Naive thymus-derived CD8-positive, alpha-beta T cell (primary cell): Measurements from ENCODE around the gene WFS1. TPM values are rescaled to one million over a fixed set of nuclear protein-coding genes. Genes with fewer than 3 reads are reported as not detected.
A peak's percentile ranks its signal among the peaks of the same experiment; 100 is the strongest.

Experiments used
- ATAC-seq, 2 donors: fragments of 150-1000 bp; cut with Tn5 transposase in 1 of 2; sonication (Bioruptor Pico), chemical (Tn5 transposase) in 1 of 2; 1 replicate in 1 of 2; 2 replicates in 1 of 2; pipeline ENCODE4 v1.10.0; 2021; ENCODE audit warnings: mild to moderate bottlenecking in 2 of 2, moderate library complexity in 2 of 2
- POLR2A ChIA-PET: fragments of 350-600 bp; sonication (Branson Sonifier 250); formaldehyde crosslinking; loops from one replicate; lab custom pipeline; 2021; ENCODE audit warnings: antibody characterized with exemption; lab: Charles Lee
- DNase-seq, 10 donors: peaks; one replicate each; pipeline versions ENCODE4 v3.0.0 to v3.0.0-alpha.2; 2020 to 2022
- H3K27ac Mint-ChIP-seq, 10 donors: one replicate each; pipeline ENCODE4 v1.8.0; 2020 to 2022; ENCODE audit warnings: mild to moderate bottlenecking in 10 of 10, mixed read lengths in 10 of 10, moderate library complexity in 4 of 10, inconsistent platforms in 1 of 10
- H3K27me3 Mint-ChIP-seq, 5 donors: one replicate each; pipeline ENCODE4 v1.8.0; 2021 to 2022; ENCODE audit warnings: mixed read lengths in 5 of 5
- H3K36me3 Mint-ChIP-seq, 3 donors: one replicate each; pipeline ENCODE4 v1.8.0; 2020 to 2022; ENCODE audit warnings: mixed read lengths in 3 of 3, mild to moderate bottlenecking in 2 of 3, inconsistent platforms in 1 of 3
- H3K4me1 Mint-ChIP-seq, 4 donors: one replicate each; pipeline ENCODE4 v1.8.0; 2021 to 2022; ENCODE audit warnings: mixed read lengths in 4 of 4
- H3K4me3 Mint-ChIP-seq, 10 donors: one replicate each; pipeline ENCODE4 v1.8.0; 2020 to 2022; ENCODE audit warnings: mild to moderate bottlenecking in 10 of 10, mixed read lengths in 10 of 10, moderate library complexity in 6 of 10, inconsistent platforms in 1 of 10
- H3K9me3 Mint-ChIP-seq, 9 donors: one replicate each; pipeline ENCODE4 v1.8.0; 2020 to 2022; ENCODE audit warnings: mixed read lengths in 9 of 9, mild to moderate bottlenecking in 3 of 9, inconsistent platforms in 1 of 9, moderate library complexity in 1 of 9
- polyA plus RNA-seq, 3 donors: library from polyadenylated mRNA; unstranded; fragments of 300-500 nt; fragmentation: Illumina TruSeq; gene quantifications; one replicate each; pipeline ENCODE4 v1.2.3, GENCODE V29; 2021
- total RNA-seq, 8 experiments: library from RNA in 2 of 8; stranded (reverse) in 2 of 8; gene quantifications; one replicate each; pipeline ENCODE4 v1.2.3 and lab custom pipeline; 2021 to 2026

Gene WFS1
- total and polyA plus RNA-seq, 5 experiments from 2014 or later: 2.9 to 5.9 (median 4.8) TPM

GRCh38 chr4:6278801-6279197 is 9.1 kb downstream of the WFS1 start:
- POLR2A ChIA-PET: interaction anchor here (0.7 kb wide), 1 partner anchor 8 kb away, joined by 4 read pairs; no protein-coding TSS in a partner anchor
- no peaks in the 10 kb centered on the region for H3K27me3 Mint-ChIP-seq
- DNase-seq (no peak), ATAC-seq (peak; percentile 47 to 49)
- no peaks in the 10 kb centered on the region for H3K9me3 Mint-ChIP-seq
- H3K27ac Mint-ChIP-seq: peak overlapping the region in 8 of 10 donors; percentile 8 to 92 (median 86)
- peaks cover 0 to 2% (median 0%) of the 10 kb centered on the region in 3 donors for H3K36me3 Mint-ChIP-seq
- H3K4me1 Mint-ChIP-seq: peaks cover 7 to 14% (median 11%) of the 10 kb centered on the region in 4 donors
- peak overlapping the region in 7 of 10 donors; percentile 28 to 64 (median 54) for H3K4me3 Mint-ChIP-seq

GRCh38 chr4:6279582-6280289 is 10.1 kb downstream of the WFS1 start:
- ATAC-seq (no peak), DNase-seq (no peak)
- Mint-ChIP-seq H3K36me3 (peaks cover 0 to 2% (median 0%) of the 10 kb centered on the region in 3 donors), H3K4me3 (no peak overlapping the region), H3K9me3 (no peaks in the 10 kb centered on the region), H3K27ac (no peak overlapping the region), H3K27me3 (no peaks in the 10 kb centered on the region), H3K4me1 (peaks cover 8 to 14% (median 11%) of the 10 kb centered on the region in 4 donors)
- POLR2A ChIA-PET: interaction anchor here (0.7 kb wide), 1 partner anchor 9 kb away, joined by 4 read pairs; no protein-coding TSS in a partner anchor

- POLR2A ChIA-PET: no interaction called here
- H3K4me3 Mint-ChIP-seq: no peak overlapping the region
- no peak for ATAC-seq
Observed at GRCh38 chr4:6280365-6280996, 10.8 kb downstream of the WFS1 start.

GRCh38 chr4:6281436-6282313 is 12.0 kb downstream of the WFS1 start:
- Mint-ChIP-seq H3K9me3 (no peaks in the 10 kb centered on the region), H3K36me3 (peaks cover 0 to 2% (median 0%) of the 10 kb centered on the region in 3 donors), H3K27me3 (no peaks in the 10 kb centered on the region), H3K27ac (no peak overlapping the region), H3K4me1 (peaks cover 8 to 14% (median 11%) of the 10 kb centered on the region in 4 donors), H3K4me3 (no peak overlapping the region)
- DNase-seq: no peak
- no peak for ATAC-seq
- POLR2A ChIA-PET: no interaction called here

More at GRCh38 chr4:6280365-6280996, 10.8 kb downstream of the WFS1 start:
- no peaks in the 10 kb centered on the region for H3K27me3 Mint-ChIP-seq
- peaks cover 0 to 2% (median 0%) of the 10 kb centered on the region in 3 donors for H3K36me3 Mint-ChIP-seq
- H3K4me1 Mint-ChIP-seq: peaks cover 8 to 14% (median 11%) of the 10 kb centered on the region in 4 donors
- no peak for DNase-seq
- no peaks in the 10 kb centered on the region for H3K9me3 Mint-ChIP-seq
- H3K27ac Mint-ChIP-seq: no peak overlapping the region

GRCh38 chr4:6282314-6282771 is 12.7 kb downstream of the WFS1 start:
- no peaks in the 10 kb centered on the region for H3K9me3 Mint-ChIP-seq
- ATAC-seq (no peak), DNase-seq (no peak)
- H3K4me3 Mint-ChIP-seq: no peak overlapping the region
- H3K36me3 Mint-ChIP-seq: peaks cover 0 to 2% (median 0%) of the 10 kb centered on the region in 3 donors
- no peak overlapping the region for H3K27ac Mint-ChIP-seq
- peaks cover 8 to 14% (median 10%) of the 10 kb centered on the region in 4 donors for H3K4me1 Mint-ChIP-seq
- POLR2A ChIA-PET: no interaction called here
- H3K27me3 Mint-ChIP-seq: no peaks in the 10 kb centered on the region

GRCh38 chr4:6283282-6283681 is 13.6 kb downstream of the WFS1 start:
- DNase-seq (no peak), ATAC-seq (no peak)
- H3K9me3 Mint-ChIP-seq: no peaks in the 10 kb centered on the region
- peaks cover 5 to 12% (median 8%) of the 10 kb centered on the region in 4 donors for H3K4me1 Mint-ChIP-seq
- H3K36me3 Mint-ChIP-seq: peaks cover 0 to 4% (median 4%) of the 10 kb centered on the region in 3 donors
- POLR2A ChIA-PET: no interaction called here
- no peak overlapping the region for H3K27ac Mint-ChIP-seq
- no peak overlapping the region for H3K4me3 Mint-ChIP-seq
- H3K27me3 Mint-ChIP-seq: no peaks in the 10 kb centered on the region

- Mint-ChIP-seq H3K36me3 (peaks cover 0 to 4% (median 4%) of the 10 kb centered on the region in 3 donors), H3K27me3 (no peaks in the 10 kb centered on the region), H3K27ac (no peak overlapping the region), H3K4me1 (peaks cover 0 to 1% (median 0%) of the 10 kb centered on the region in 4 donors), H3K9me3 (no peaks in the 10 kb centered on the region), H3K4me3 (no peak overlapping the region)
- no peak for ATAC-seq
- POLR2A ChIA-PET: no interaction called here
- DNase-seq: no peak
Observed at GRCh38 chr4:6287017-6287788, 17.6 kb downstream of the WFS1 start.

- POLR2A ChIA-PET: no interaction called here
- no peaks in the 10 kb centered on the region for H3K27me3 Mint-ChIP-seq
- H3K9me3 Mint-ChIP-seq: no peaks in the 10 kb centered on the region
- H3K36me3 Mint-ChIP-seq: peaks cover 0 to 4% (median 4%) of the 10 kb centered on the region in 3 donors
- no peak overlapping the region for H3K4me3 Mint-ChIP-seq
- DNase-seq: no peak
- peaks cover 0 to 2% (median 0%) of the 10 kb centered on the region in 4 donors for H3K4me1 Mint-ChIP-seq
- no peak for ATAC-seq
- no peak overlapping the region for H3K27ac Mint-ChIP-seq
Observed at GRCh38 chr4:6288342-6288741, 18.7 kb downstream of the WFS1 start.

GRCh38 chr4:6288871-6289270 is 19.2 kb downstream of the WFS1 start:
- Mint-ChIP-seq H3K4me3 (no peak overlapping the region), H3K27ac (peak overlapping the region in 1 of 10 donors; percentile 31), H3K4me1 (peaks cover 0 to 2% (median 0%) of the 10 kb centered on the region in 4 donors), H3K36me3 (peaks cover 0 to 4% (median 4%) of the 10 kb centered on the region in 3 donors), H3K9me3 (no peaks in the 10 kb centered on the region), H3K27me3 (no peaks in the 10 kb centered on the region)
- ATAC-seq: no peak
- POLR2A ChIA-PET: no interaction called here
- DNase-seq: no peak

GRCh38 chr4:6290256-6290655 is 20.6 kb downstream of the WFS1 start:
- Mint-ChIP-seq H3K36me3 (peaks cover 0 to 8% (median 4%) of the 10 kb centered on the region in 3 donors), H3K9me3 (no peaks in the 10 kb centered on the region), H3K27me3 (no peaks in the 10 kb centered on the region), H3K4me3 (no peak overlapping the region), H3K4me1 (peaks cover 0 to 7% (median 0%) of the 10 kb centered on the region in 4 donors), H3K27ac (no peak overlapping the region)
- POLR2A ChIA-PET: no interaction called here
- no peak for DNase-seq
- ATAC-seq: no peak

- ATAC-seq: no peak
- H3K4me3 Mint-ChIP-seq: no peak overlapping the region
- H3K4me1 Mint-ChIP-seq: peaks cover 0 to 7% (median 0%) of the 10 kb centered on the region in 4 donors
- peaks cover 0 to 10% (median 4%) of the 10 kb centered on the region in 3 donors for H3K36me3 Mint-ChIP-seq
- H3K9me3 Mint-ChIP-seq: no peaks in the 10 kb centered on the region
- POLR2A ChIA-PET: no interaction called here
- no peak for DNase-seq
- no peak overlapping the region for H3K27ac Mint-ChIP-seq
- H3K27me3 Mint-ChIP-seq: no peaks in the 10 kb centered on the region
Observed at GRCh38 chr4:6290769-6291547, 21.3 kb downstream of the WFS1 start.
